Measurements from ENCODE around the gene HOXA3.
A peak's percentile ranks its signal among the peaks of the same experiment; 100 is the strongest.

Gene HOXA3

DNA sequence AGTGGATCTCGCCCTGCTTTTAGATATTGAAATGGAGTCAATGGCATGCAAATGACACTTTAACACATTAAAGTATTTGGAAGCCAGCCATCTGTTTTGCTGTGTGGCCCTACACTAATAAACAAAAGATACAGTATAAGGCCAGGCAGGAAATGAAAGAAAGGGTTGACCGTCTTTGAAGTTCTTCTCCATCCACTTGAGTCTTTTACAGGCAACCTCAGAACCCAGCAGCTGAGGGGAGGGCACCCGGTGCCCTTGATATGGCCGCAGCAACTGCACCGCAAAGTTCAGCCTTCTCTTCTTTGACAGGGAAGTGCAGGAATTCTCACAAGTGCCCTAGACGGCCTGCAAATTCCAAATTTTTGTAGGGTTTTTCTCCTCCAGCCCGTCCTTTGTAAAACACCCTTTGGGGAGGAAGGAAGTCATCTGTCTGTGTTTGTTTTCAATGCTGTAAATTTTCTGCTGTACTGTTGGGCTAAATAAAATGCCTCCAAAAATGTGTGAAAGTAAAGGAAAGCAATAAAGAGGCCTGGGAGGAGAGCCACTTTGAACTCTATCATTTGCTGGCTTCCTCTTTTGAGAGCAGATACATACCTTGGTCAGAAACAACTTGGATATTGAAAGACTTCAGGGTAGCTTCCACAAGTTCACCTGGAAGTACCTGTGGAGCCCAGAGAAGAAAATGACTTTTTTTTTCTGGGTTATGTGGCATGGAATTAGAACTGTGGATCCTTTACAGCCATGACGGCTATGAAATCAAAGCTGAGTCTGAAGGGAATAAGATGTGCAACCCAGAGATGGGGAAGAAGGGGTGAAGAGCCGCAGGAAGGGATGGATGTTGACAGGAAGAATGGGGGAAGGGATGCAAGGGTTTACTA, 60.2 kb downstream of the HOXA3 start:
- Mint-ChIP-seq H3K27ac (no peak overlapping the region), H3K4me3 (no peak overlapping the region)

DNA sequence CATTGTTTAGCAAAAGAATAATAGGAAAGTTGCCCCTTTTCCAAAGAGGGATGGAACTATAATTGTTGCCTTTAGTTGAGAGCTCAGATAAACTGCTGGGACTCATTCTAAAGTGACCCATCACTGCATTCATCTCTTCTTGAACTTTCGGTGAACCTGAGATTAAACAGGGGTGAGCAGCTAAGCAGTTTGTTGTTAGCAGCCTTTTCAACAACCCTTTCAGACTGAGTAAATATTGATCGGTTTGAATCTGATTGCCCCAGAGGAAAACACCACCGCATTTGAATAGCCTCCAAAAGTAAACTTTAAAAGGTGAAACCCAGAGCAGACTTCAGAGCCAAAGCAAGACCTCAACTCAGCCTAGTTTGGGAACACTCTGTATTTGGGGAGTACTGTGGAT, 61.3 kb downstream of the HOXA3 start:
- no peak overlapping the region for H3K4me3 Mint-ChIP-seq
- no peak overlapping the region for H3K27ac Mint-ChIP-seq
- H3K36me3 Mint-ChIP-seq: no peaks in the 10 kb centered on the region

More for the DNA sequence above, 60.2 kb downstream of the HOXA3 start:
- peaks cover 51% of the 10 kb centered on the region for H3K27me3 Mint-ChIP-seq
- H3K9me3 Mint-ChIP-seq (ENCODE audit: low read depth): no peaks in the 10 kb centered on the region
- peaks cover 13% of the 10 kb centered on the region for H3K4me1 Mint-ChIP-seq (ENCODE audit: low read depth)
- no peaks in the 10 kb centered on the region for H3K36me3 Mint-ChIP-seq

DNA sequence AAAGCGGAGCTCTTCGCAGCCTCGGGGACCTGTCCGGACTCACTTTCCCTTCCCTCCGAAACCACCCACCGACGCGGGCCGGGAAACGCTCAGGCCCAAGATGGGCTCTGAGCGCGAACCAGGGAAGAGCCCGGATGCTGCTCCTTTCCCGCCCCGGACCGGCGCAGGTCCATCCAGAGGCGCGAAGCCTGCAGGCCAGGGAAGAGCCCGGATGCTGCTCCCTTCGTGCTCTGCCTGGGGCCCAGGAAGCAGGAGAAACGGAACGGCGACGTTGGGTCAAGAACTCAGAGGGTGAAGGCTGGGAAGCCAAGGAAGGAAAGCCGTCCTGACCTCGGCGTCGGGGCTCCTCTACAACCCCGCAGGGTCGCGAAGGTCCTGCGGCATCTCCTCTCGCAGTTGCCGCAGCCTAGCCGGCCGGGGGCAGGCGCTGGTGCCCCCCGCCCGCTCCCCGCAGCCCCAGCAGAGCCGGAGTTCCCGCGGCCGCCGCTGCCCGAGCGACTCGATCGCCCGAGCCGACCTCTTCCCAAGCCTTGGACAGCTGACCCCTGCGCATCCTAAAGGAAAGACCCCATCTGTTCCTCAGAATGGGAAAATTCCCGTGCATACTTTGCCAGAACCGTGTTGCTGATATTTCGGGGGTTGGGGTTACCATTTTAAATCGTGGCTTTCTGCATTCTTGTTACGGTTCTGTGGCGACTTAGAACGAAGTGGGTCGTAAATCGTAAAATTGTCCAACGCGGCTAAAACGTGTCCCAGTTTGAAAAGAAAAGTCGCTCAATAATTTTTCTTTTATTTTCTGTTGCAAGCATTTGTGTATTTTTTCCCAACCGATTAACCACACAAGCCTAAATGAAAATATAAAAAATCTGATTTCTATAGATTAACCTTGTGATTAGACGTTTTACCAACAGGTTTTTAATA, 64.1 kb downstream of the HOXA3 start:
- no peaks in the 10 kb centered on the region for H3K36me3 Mint-ChIP-seq
- H3K4me3 Mint-ChIP-seq: peak overlapping the region; percentile 18
- H3K9me3 Mint-ChIP-seq (ENCODE audit: low read depth): no peaks in the 10 kb centered on the region
- no peak overlapping the region for H3K27ac Mint-ChIP-seq
- H3K27me3 Mint-ChIP-seq: peaks cover 39% of the 10 kb centered on the region
- H3K4me1 Mint-ChIP-seq (ENCODE audit: low read depth): peaks cover 4% of the 10 kb centered on the region

More for the DNA sequence above, 61.3 kb downstream of the HOXA3 start:
- Mint-ChIP-seq H3K9me3 (ENCODE audit: low read depth) (no peaks in the 10 kb centered on the region), H3K27me3 (peaks cover 52% of the 10 kb centered on the region), H3K4me1 (ENCODE audit: low read depth) (peaks cover 11% of the 10 kb centered on the region)

DNA sequence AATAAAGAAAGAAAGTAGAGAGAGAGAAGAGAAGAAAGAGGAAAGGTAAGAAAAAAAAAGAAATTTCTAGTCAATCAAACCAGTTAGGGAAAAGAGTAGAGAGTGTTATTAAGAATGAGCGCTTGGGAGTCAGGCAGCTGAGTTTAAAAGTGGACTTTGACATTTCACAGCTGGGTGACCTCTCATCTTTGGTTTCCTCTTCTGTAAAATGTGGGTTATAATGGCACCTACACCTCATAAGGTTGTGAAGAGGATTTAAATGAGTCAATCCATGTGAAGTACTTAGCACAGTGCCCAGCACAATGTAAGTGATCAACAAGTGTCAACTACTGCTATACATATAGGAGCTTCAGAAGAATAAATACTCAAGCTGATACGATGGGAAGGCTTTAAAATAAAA, 68.7 kb downstream of the HOXA3 start:
- H3K27ac Mint-ChIP-seq: no peak overlapping the region
- no peak overlapping the region for H3K4me3 Mint-ChIP-seq
- H3K36me3 Mint-ChIP-seq: no peaks in the 10 kb centered on the region
- peaks cover 4% of the 10 kb centered on the region for H3K4me1 Mint-ChIP-seq (ENCODE audit: low read depth)
- H3K27me3 Mint-ChIP-seq: peaks cover 13% of the 10 kb centered on the region
- H3K9me3 Mint-ChIP-seq (ENCODE audit: low read depth): no peaks in the 10 kb centered on the region

GRCh38 chr7:27082171-27082570, 70.2 kb downstream of the HOXA3 start:
- peaks cover 4% of the 10 kb centered on the region for H3K27me3 Mint-ChIP-seq
- H3K9me3 Mint-ChIP-seq (ENCODE audit: low read depth): no peaks in the 10 kb centered on the region
- H3K4me1 Mint-ChIP-seq (ENCODE audit: low read depth): no peaks in the 10 kb centered on the region
- H3K27ac Mint-ChIP-seq: no peak overlapping the region
- H3K4me3 Mint-ChIP-seq: no peak overlapping the region
- no peaks in the 10 kb centered on the region for H3K36me3 Mint-ChIP-seq

DNA sequence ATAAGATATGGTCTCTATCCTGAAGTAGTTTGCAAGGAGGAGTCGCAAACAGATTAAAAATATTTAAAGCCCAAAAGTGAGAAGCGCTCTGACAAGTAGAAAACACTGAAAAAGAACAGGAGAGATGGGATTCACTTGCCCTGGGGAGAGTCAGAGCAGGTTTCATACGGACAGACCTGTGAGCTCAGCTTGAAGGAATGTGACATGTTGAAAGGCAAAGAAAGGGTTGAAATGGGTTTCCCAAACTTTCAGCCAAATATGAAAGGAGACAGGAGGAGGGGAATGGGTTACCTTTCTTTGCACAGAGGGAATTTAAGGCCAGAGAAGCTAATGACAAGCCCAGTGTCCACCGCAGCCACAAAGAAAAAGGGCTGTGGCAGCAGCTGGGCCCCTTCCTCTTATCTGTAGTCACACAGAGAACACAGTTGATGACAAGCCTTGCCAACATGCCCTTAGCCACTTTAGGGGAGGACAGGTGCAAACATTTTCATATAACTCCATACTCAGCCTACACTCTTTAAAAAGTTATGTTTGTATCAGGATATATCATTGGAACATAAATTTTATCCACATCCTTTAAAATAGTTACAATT, 71.4 kb downstream of the HOXA3 start:
- H3K27me3 Mint-ChIP-seq: peaks cover under 1% of the 10 kb centered on the region
- H3K4me3 Mint-ChIP-seq: no peak overlapping the region
- H3K36me3 Mint-ChIP-seq: no peaks in the 10 kb centered on the region
- no peaks in the 10 kb centered on the region for H3K9me3 Mint-ChIP-seq (ENCODE audit: low read depth)
- H3K4me1 Mint-ChIP-seq (ENCODE audit: low read depth): no peaks in the 10 kb centered on the region
- H3K27ac Mint-ChIP-seq: no peak overlapping the region

- Mint-ChIP-seq H3K27me3 (no peaks in the 10 kb centered on the region), H3K27ac (no peak overlapping the region), H3K36me3 (no peaks in the 10 kb centered on the region), H3K4me1 (ENCODE audit: low read depth) (no peaks in the 10 kb centered on the region), H3K9me3 (ENCODE audit: low read depth) (no peaks in the 10 kb centered on the region), H3K4me3 (no peak overlapping the region)
Measured at GRCh38 chr7:27079234-27079975, 73.0 kb downstream of the HOXA3 start.

- H3K4me1 Mint-ChIP-seq (ENCODE audit: low read depth): no peaks in the 10 kb centered on the region
- no peaks in the 10 kb centered on the region for H3K9me3 Mint-ChIP-seq (ENCODE audit: low read depth)
- H3K27ac Mint-ChIP-seq: no peak overlapping the region
- H3K36me3 Mint-ChIP-seq: no peaks in the 10 kb centered on the region
- H3K27me3 Mint-ChIP-seq: peaks cover 3% of the 10 kb centered on the region
- no peak overlapping the region for H3K4me3 Mint-ChIP-seq
Measured at GRCh38 chr7:27078616-27079233, 73.7 kb downstream of the HOXA3 start.

- H3K9me3 Mint-ChIP-seq (ENCODE audit: low read depth): no peaks in the 10 kb centered on the region
- peaks cover 8% of the 10 kb centered on the region for H3K27me3 Mint-ChIP-seq
- no peak overlapping the region for H3K4me3 Mint-ChIP-seq
- H3K27ac Mint-ChIP-seq: no peak overlapping the region
- H3K36me3 Mint-ChIP-seq: no peaks in the 10 kb centered on the region
- no peaks in the 10 kb centered on the region for H3K4me1 Mint-ChIP-seq (ENCODE audit: low read depth)
Measured at GRCh38 chr7:27073076-27073475, 79.3 kb downstream of the HOXA3 start.

DNA sequence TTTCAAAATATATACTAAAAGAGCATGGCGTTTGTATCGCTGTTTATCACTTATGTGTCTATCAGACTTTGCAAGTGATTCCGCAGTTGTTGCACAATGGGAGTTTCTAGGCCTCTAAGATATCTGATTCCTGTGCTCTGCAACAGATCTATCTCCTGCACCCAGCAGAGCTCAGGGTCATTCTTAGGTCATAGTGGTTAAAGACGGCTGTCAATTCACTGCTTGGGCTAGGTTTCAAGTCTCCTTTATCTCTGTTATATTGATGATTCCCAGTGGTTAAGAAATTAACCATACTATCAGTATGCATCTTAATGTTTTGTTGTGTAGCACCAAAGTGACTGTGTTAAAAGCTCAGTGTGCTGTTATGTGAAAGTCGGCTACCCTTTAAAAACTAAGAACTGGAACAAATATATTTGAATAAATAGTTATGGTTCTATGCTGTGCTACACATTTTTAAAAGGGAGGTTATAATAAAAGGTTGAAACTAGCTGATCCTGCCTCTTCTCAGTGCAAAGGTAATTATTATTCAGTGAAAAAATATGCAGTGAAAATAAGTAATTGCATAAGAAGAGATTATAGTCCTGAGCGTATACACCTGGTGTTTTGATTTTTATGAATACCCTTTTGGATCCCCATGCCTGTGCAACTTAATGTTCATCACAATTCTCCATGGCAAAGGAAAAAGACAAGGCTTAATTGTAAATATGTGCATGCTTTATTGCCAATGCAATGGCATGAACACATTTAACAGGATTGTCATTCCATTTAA, 80.6 kb downstream of the HOXA3 start:
- Mint-ChIP-seq H3K4me1 (ENCODE audit: low read depth) (peaks cover 7% of the 10 kb centered on the region), H3K4me3 (no peak overlapping the region), H3K36me3 (no peaks in the 10 kb centered on the region), H3K27ac (no peak overlapping the region), H3K9me3 (ENCODE audit: low read depth) (no peaks in the 10 kb centered on the region), H3K27me3 (peaks cover 8% of the 10 kb centered on the region)

DNA sequence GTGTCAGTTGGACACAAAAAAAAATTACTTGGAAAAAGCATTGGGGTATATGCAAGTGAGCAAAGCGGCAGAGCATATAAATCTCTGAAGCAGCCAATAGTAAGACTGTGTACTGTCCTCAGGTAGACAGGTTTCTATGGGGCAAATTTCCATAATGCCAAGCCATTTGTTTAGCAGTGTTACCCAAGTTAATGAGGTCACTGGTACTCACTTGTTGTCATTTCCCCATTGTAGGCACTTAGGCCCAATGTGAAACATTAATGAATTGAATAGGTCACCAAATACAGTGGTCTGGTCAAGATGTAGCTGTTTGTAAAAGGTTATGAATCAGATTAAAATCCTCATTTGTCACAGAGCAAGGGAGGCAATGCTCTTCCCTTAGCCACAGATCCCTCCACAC, 84.1 kb downstream of the HOXA3 start:
- Mint-ChIP-seq H3K4me1 (ENCODE audit: low read depth) (peaks cover 7% of the 10 kb centered on the region), H3K4me3 (no peak overlapping the region), H3K27ac (no peak overlapping the region), H3K27me3 (peaks cover 4% of the 10 kb centered on the region), H3K36me3 (no peaks in the 10 kb centered on the region), H3K9me3 (ENCODE audit: low read depth) (no peaks in the 10 kb centered on the region)

GRCh38 chr7:27066148-27066547, 86.2 kb downstream of the HOXA3 start:
- H3K9me3 Mint-ChIP-seq (ENCODE audit: low read depth): no peaks in the 10 kb centered on the region
- peaks cover 7% of the 10 kb centered on the region for H3K4me1 Mint-ChIP-seq (ENCODE audit: low read depth)
- H3K27ac Mint-ChIP-seq: no peak overlapping the region

GRCh38 chr7:27065709-27066108, 86.7 kb downstream of the HOXA3 start:
- Mint-ChIP-seq H3K9me3 (ENCODE audit: low read depth) (no peaks in the 10 kb centered on the region), H3K4me1 (ENCODE audit: low read depth) (peaks cover 7% of the 10 kb centered on the region), H3K4me3 (no peak overlapping the region), H3K27me3 (no peaks in the 10 kb centered on the region), H3K27ac (no peak overlapping the region), H3K36me3 (no peaks in the 10 kb centered on the region)

More at GRCh38 chr7:27066148-27066547, 86.2 kb downstream of the HOXA3 start:
- Mint-ChIP-seq H3K27me3 (no peaks in the 10 kb centered on the region), H3K4me3 (no peak overlapping the region), H3K36me3 (no peaks in the 10 kb centered on the region)

All from activated naive CD8-positive, alpha-beta T cell (primary cell).